Measurements from ENCODE around the gene RTL10.
A peak's percentile ranks its signal among the peaks of the same experiment; 100 is the strongest.

Gene RTL10

GRCh38 chr22:19848298-19849224, 6.1 kb downstream of the RTL10 start:
- TF ChIP-seq CTCF (IDR thresholded peaks at IDR 0.05; ENCODE audit: low read depth, low read length) (no peak), MAX (IDR thresholded peaks at IDR 0.05; ENCODE audit: low read depth, low read length) (no peak), POLR2A (IDR thresholded peaks at IDR 0.05; ENCODE audit: extremely low read depth, insufficient read length) (no peak), MYC (IDR thresholded peaks at IDR 0.05; ENCODE audit: low read depth, low read length) (no peak)
- no peak for DNase-seq (ENCODE audit: low read depth)
- no peak overlapping the region for H3K4me3 ChIP-seq (ENCODE audit: low read depth, low read length)

- TF ChIP-seq CTCF (IDR thresholded peaks at IDR 0.05; ENCODE audit: low read depth, low read length), result no peak
- TF ChIP-seq MYC (IDR thresholded peaks at IDR 0.05; ENCODE audit: low read depth, low read length), result no peak
- no peak for TF ChIP-seq MAX (IDR thresholded peaks at IDR 0.05; ENCODE audit: low read depth, low read length)
- TF ChIP-seq POLR2A (IDR thresholded peaks at IDR 0.05; ENCODE audit: extremely low read depth, insufficient read length), result no peak
- DNase-seq (ENCODE audit: low read depth), result no peak
- no peak overlapping the region for H3K4me3 ChIP-seq (ENCODE audit: low read depth, low read length)
Measured at GRCh38 chr22:19847345-19847632, 7.4 kb downstream of the RTL10 start.

GRCh38 chr22:19846620-19847344, 7.9 kb downstream of the RTL10 start:
- no peak overlapping the region for H3K4me3 ChIP-seq (ENCODE audit: low read depth, low read length)
- TF ChIP-seq MAX (IDR thresholded peaks at IDR 0.05; ENCODE audit: low read depth, low read length) (no peak), MYC (IDR thresholded peaks at IDR 0.05; ENCODE audit: low read depth, low read length) (no peak), CTCF (IDR thresholded peaks at IDR 0.05; ENCODE audit: low read depth, low read length) (no peak), POLR2A (IDR thresholded peaks at IDR 0.05; ENCODE audit: extremely low read depth, insufficient read length) (no peak)
- no peak for DNase-seq (ENCODE audit: low read depth)

GRCh38 chr22:19845054-19845722, 9.5 kb downstream of the RTL10 start:
- H3K4me3 ChIP-seq (ENCODE audit: low read depth, low read length), result no peak overlapping the region
- TF ChIP-seq CTCF (IDR thresholded peaks at IDR 0.05; ENCODE audit: low read depth, low read length) (no peak), MYC (IDR thresholded peaks at IDR 0.05; ENCODE audit: low read depth, low read length) (no peak), MAX (IDR thresholded peaks at IDR 0.05; ENCODE audit: low read depth, low read length) (no peak), POLR2A (IDR thresholded peaks at IDR 0.05; ENCODE audit: extremely low read depth, insufficient read length) (no peak)
- peak; percentile 28 for DNase-seq (ENCODE audit: low read depth)

- peak; percentile 24 for DNase-seq (ENCODE audit: low read depth)
- TF ChIP-seq MAX (IDR thresholded peaks at IDR 0.05; ENCODE audit: low read depth, low read length) (no peak), CTCF (IDR thresholded peaks at IDR 0.05; ENCODE audit: low read depth, low read length) (no peak), MYC (IDR thresholded peaks at IDR 0.05; ENCODE audit: low read depth, low read length) (no peak), POLR2A (IDR thresholded peaks at IDR 0.05; ENCODE audit: extremely low read depth, insufficient read length) (no peak)
- H3K4me3 ChIP-seq (ENCODE audit: low read depth, low read length), result no peak overlapping the region
Measured at GRCh38 chr22:19844377-19845053, 10.2 kb downstream of the RTL10 start.

Measured in NB4 (cell line).